Measurements from ENCODE around the gene KTN1. TPM values are rescaled to one million over a fixed set of nuclear protein-coding genes. Genes with fewer than 3 reads are reported as not detected.

Gene KTN1
- total RNA-seq, 2 experiments from 2014 or later: 90.0 to 94.1 TPM

- CTCF ChIA-PET: interaction anchor here (0.7 to 1.0 kb wide), 3 partner anchors 9 to 910 kb away, joined by 3 to 6 read pairs (median 6); no protein-coding TSS in a partner anchor
- H3K27ac Mint-ChIP-seq: peak overlapping the region; percentile 76
Measured at GRCh38 chr14:55580470-55581341, 699 bp downstream of the KTN1 start.

DNA sequence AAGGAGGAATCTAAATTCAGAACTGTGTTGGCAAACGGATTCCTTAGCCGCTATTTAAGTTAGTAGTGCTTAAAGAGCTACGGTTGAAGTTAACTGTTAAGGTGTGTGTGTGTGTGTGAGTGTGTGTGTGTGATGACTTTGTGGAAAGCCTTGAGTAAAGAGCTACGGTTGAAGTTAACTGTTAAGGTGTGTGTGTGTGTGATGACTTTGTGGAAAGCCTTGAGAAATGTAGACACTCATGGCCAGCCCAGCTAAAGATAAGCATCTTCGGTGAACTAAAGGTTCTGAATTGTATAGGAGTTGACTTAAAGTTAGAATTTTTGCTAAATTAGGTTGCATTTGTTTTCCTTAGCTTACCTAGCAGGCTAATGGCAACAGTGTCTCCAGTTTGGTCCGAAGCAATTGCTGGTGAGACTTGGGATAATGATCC is 1.4 kb downstream of the KTN1 start:
- Mint-ChIP-seq H3K4me3 (peak overlapping the region; percentile 90), H3K4me1 (ENCODE audit: low read depth) (peaks cover 43% of the 10 kb centered on the region), H3K27ac (peak overlapping the region; percentile 76), H3K27me3 (ENCODE audit: low read depth) (no peaks in the 10 kb centered on the region), H3K9me3 (no peaks in the 10 kb centered on the region), H3K36me3 (ENCODE audit: low read depth) (peaks cover 2% of the 10 kb centered on the region)
- CTCF ChIA-PET: interaction anchor here (0.7 to 1.0 kb wide), 3 partner anchors 8 to 910 kb away, joined by 3 to 6 read pairs (median 6); no protein-coding TSS in a partner anchor
- DNase-seq: no peak
- intact Hi-C loops (cut with micrococcal nuclease): loop anchor here (1.0 to 10.0 kb wide), 12 partner anchors 10 to 1811 kb away; partner anchors contain the start of genes AP5M1, EXOC5, FBXO34 and NAA30

More at GRCh38 chr14:55580470-55581341, 699 bp downstream of the KTN1 start:
- Mint-ChIP-seq H3K27me3 (ENCODE audit: low read depth) (no peaks in the 10 kb centered on the region), H3K9me3 (no peaks in the 10 kb centered on the region), H3K36me3 (ENCODE audit: low read depth) (peaks cover 2% of the 10 kb centered on the region), H3K4me1 (ENCODE audit: low read depth) (peaks cover 36% of the 10 kb centered on the region), H3K4me3 (peak overlapping the region; percentile 90)
- intact Hi-C loops (cut with micrococcal nuclease): loop anchor here (1.0 to 10.0 kb wide), 13 partner anchors 11 to 1812 kb away; partner anchors contain the start of genes AP5M1, DLGAP5, EXOC5 and FBXO34
- peak; percentile 58 for DNase-seq

DNA sequence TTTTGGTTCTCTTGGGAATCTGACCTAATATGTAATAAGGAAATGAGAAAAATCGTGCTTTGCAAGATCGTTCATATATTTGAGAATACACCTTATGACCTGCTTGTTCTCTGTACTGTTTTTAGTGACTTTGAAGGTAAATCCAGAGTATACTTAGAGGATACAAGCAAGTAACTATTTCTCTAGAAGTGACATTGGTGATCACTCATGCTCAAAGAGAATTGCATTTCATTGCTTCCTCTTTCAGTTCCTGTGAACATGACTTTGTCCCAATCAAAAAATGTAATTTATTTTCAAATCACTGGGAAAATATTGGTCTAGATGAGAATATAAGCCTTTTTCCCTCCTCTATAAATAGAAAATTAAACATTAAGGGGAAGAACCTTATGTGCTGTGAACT is 2.7 kb downstream of the KTN1 start:
- no peaks in the 10 kb centered on the region for H3K9me3 Mint-ChIP-seq
- no peak overlapping the region for H3K27ac Mint-ChIP-seq
- intact Hi-C loops (cut with micrococcal nuclease): loop anchor here (5.0 to 10.0 kb wide), 8 partner anchors 130 to 1810 kb away; partner anchors contain the start of genes AP5M1, EXOC5, FBXO34 and NAA30
- no peaks in the 10 kb centered on the region for H3K36me3 Mint-ChIP-seq (ENCODE audit: low read depth)
- no peak for DNase-seq
- CTCF ChIA-PET: no interaction called here
- peaks cover 46% of the 10 kb centered on the region for H3K4me1 Mint-ChIP-seq (ENCODE audit: low read depth)
- no peaks in the 10 kb centered on the region for H3K27me3 Mint-ChIP-seq (ENCODE audit: low read depth)
- no peak overlapping the region for H3K4me3 Mint-ChIP-seq

DNA sequence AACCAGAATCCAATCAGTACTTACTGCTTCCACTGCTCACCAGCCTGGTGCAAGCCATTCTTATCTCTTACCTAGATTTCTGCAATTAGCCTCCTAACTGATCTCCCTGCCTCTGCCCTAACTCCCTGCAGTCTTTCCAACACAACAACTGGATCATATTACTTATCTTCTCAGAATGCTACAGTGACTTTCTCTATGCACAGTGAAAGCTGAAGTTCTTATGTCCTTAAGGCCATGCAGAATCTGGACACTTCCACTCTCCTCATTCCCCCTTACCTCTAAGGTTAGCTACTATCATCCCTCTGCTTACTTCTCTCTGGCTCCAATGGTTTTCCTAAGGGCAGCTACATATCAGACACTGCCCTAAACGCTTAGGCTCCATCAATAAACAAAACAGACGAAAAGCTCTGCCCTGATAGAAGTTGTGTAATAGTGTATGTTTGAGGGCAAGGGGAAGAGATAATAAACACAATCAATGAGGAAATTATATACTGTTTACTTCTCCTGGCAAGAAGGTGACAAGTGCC is 4.0 kb downstream of the KTN1 start:
- DNase-seq: no peak
- H3K27ac Mint-ChIP-seq: no peak overlapping the region
- CTCF ChIA-PET: no interaction called here
- H3K27me3 Mint-ChIP-seq (ENCODE audit: low read depth): no peaks in the 10 kb centered on the region
- H3K36me3 Mint-ChIP-seq (ENCODE audit: low read depth): no peaks in the 10 kb centered on the region
- intact Hi-C loops (cut with micrococcal nuclease): loop anchor here (5.0 to 10.0 kb wide), 8 partner anchors 132 to 1808 kb away; partner anchors contain the start of genes AP5M1, EXOC5, FBXO34 and NAA30
- H3K4me1 Mint-ChIP-seq (ENCODE audit: low read depth): peaks cover 43% of the 10 kb centered on the region
- H3K9me3 Mint-ChIP-seq: no peaks in the 10 kb centered on the region
- no peak overlapping the region for H3K4me3 Mint-ChIP-seq

GRCh38 chr14:55585854-55586253 is 5.8 kb downstream of the KTN1 start:
- intact Hi-C loops (cut with micrococcal nuclease): loop anchor here (10.0 kb wide), 2 partner anchors 701 to 1679 kb away; partner anchors contain the start of genes AP5M1 and EXOC5
- H3K36me3 Mint-ChIP-seq (ENCODE audit: low read depth): no peaks in the 10 kb centered on the region
- H3K4me3 Mint-ChIP-seq: no peak overlapping the region
- DNase-seq: no peak
- no peaks in the 10 kb centered on the region for H3K9me3 Mint-ChIP-seq
- peaks cover 50% of the 10 kb centered on the region for H3K4me1 Mint-ChIP-seq (ENCODE audit: low read depth)
- no peak overlapping the region for H3K27ac Mint-ChIP-seq
- H3K27me3 Mint-ChIP-seq (ENCODE audit: low read depth): no peaks in the 10 kb centered on the region
- CTCF ChIA-PET: no interaction called here

- Mint-ChIP-seq H3K27ac (no peak overlapping the region), H3K9me3 (no peaks in the 10 kb centered on the region)
- CTCF ChIA-PET: interaction anchor here (0.6 kb wide), 1 partner anchor 140 kb away, joined by 3 read pairs; no protein-coding TSS in a partner anchor
Measured at GRCh38 chr14:55586411-55586810, 6.4 kb downstream of the KTN1 start.

DNA sequence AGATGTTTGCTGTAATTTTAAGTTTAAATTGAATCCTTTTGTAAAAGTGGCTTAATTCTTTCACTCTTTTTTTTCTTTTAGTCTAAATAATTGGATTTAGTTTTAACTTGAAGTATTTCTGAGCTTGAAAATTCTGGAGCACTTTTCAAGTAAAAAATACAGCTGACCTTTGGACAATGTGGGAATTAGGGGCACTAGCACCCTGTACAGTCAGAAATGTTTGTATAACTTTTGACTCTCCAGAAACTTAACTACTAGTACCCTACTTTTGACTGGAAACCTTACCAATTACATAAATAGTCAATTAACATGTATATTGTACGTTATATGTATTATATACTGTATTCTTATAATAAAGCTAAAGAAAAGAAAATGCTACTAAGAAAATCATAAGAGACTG is 7.8 kb downstream of the KTN1 start:
- Mint-ChIP-seq H3K27ac (no peak overlapping the region), H3K36me3 (ENCODE audit: low read depth) (no peaks in the 10 kb centered on the region), H3K27me3 (ENCODE audit: low read depth) (no peaks in the 10 kb centered on the region), H3K9me3 (no peaks in the 10 kb centered on the region), H3K4me1 (ENCODE audit: low read depth) (peaks cover 58% of the 10 kb centered on the region), H3K4me3 (no peak overlapping the region)
- CTCF ChIA-PET: no interaction called here
- no peak for DNase-seq
- intact Hi-C loops (cut with micrococcal nuclease): loop anchor here (10.0 kb wide), 2 partner anchors 703 to 1677 kb away; partner anchors contain the start of genes AP5M1 and EXOC5

More at GRCh38 chr14:55586411-55586810, 6.4 kb downstream of the KTN1 start:
- H3K27me3 Mint-ChIP-seq (ENCODE audit: low read depth): no peaks in the 10 kb centered on the region
- H3K4me1 Mint-ChIP-seq (ENCODE audit: low read depth): peaks cover 50% of the 10 kb centered on the region
- no peak for DNase-seq
- intact Hi-C loops (cut with micrococcal nuclease): loop anchor here (10.0 kb wide), 2 partner anchors 702 to 1678 kb away; partner anchors contain the start of genes AP5M1 and EXOC5
- no peak overlapping the region for H3K4me3 Mint-ChIP-seq
- H3K36me3 Mint-ChIP-seq (ENCODE audit: low read depth): no peaks in the 10 kb centered on the region

GRCh38 chr14:55588259-55588699 is 8.3 kb downstream of the KTN1 start:
- Mint-ChIP-seq H3K4me1 (ENCODE audit: low read depth) (peaks cover 61% of the 10 kb centered on the region), H3K9me3 (no peaks in the 10 kb centered on the region), H3K27ac (no peak overlapping the region), H3K27me3 (ENCODE audit: low read depth) (no peaks in the 10 kb centered on the region), H3K36me3 (ENCODE audit: low read depth) (no peaks in the 10 kb centered on the region), H3K4me3 (no peak overlapping the region)
- CTCF ChIA-PET: no interaction called here
- no peak for DNase-seq
- intact Hi-C loops (cut with micrococcal nuclease): loop anchor here (10.0 kb wide), 2 partner anchors 703 to 1677 kb away; partner anchors contain the start of genes AP5M1 and EXOC5

- Mint-ChIP-seq H3K27ac (no peak overlapping the region), H3K4me1 (ENCODE audit: low read depth) (peaks cover 67% of the 10 kb centered on the region), H3K9me3 (no peaks in the 10 kb centered on the region), H3K36me3 (ENCODE audit: low read depth) (no peaks in the 10 kb centered on the region), H3K4me3 (no peak overlapping the region), H3K27me3 (ENCODE audit: low read depth) (no peaks in the 10 kb centered on the region)
- intact Hi-C loops (cut with micrococcal nuclease): loop anchor here (10.0 kb wide), 2 partner anchors 704 to 1676 kb away; partner anchors contain the start of genes AP5M1 and EXOC5
- DNase-seq: no peak
- CTCF ChIA-PET: interaction anchor here (0.6 to 0.7 kb wide), 2 partner anchors 8 to 564 kb away, joined by 3 to 6 read pairs; no protein-coding TSS in a partner anchor
Measured at GRCh38 chr14:55589171-55589570, 9.2 kb downstream of the KTN1 start.

DNA sequence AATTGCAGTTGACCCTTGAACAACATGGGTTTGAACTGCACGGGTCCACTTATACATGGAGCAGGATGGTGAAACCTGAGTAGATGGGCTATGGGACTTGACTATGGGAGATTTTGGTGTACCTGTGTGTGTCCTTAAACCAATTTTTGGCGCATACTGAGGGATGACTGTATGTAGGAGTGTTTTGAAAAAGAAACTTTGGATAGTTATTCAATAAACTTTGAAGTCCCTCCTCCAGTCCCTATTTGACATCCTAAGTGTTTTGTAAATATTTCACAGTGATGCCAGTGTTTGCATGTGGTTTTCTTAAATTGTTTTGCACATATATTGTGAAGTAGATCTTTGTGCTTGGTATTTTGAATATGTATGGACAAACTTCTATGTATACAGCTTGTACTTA is 12.4 kb downstream of the KTN1 start:
- Mint-ChIP-seq H3K9me3 (peaks cover 4% of the 10 kb centered on the region), H3K36me3 (ENCODE audit: low read depth) (peaks cover 9% of the 10 kb centered on the region), H3K4me3 (no peak overlapping the region), H3K27me3 (ENCODE audit: low read depth) (no peaks in the 10 kb centered on the region), H3K27ac (no peak overlapping the region), H3K4me1 (ENCODE audit: low read depth) (peaks cover 53% of the 10 kb centered on the region)
- intact Hi-C loops (cut with micrococcal nuclease): no loop called here
- DNase-seq: no peak
- CTCF ChIA-PET: no interaction called here

GRCh38 chr14:55593698-55594097 is 13.7 kb downstream of the KTN1 start:
- Mint-ChIP-seq H3K27me3 (ENCODE audit: low read depth) (no peaks in the 10 kb centered on the region), H3K4me3 (no peak overlapping the region), H3K9me3 (peaks cover 4% of the 10 kb centered on the region), H3K36me3 (ENCODE audit: low read depth) (peaks cover 16% of the 10 kb centered on the region), H3K4me1 (ENCODE audit: low read depth) (peaks cover 47% of the 10 kb centered on the region), H3K27ac (no peak overlapping the region)
- intact Hi-C loops (cut with micrococcal nuclease): no loop called here
- CTCF ChIA-PET: no interaction called here
- no peak for DNase-seq
